OCI-LY7 (cell line): Measurements from ENCODE around the gene ANTXR1. TPM values are rescaled to one million over a fixed set of nuclear protein-coding genes. Genes with fewer than 3 reads are reported as not detected.

Source experiments
- BruUV-seq: library from RNA; stranded (reverse); fragments of 400-500 nt; replicated peaks from 2 replicates; lab custom pipeline; 2021; lab: Mats Ljungman, UMichigan
- CTCF ChIA-PET: fragments of 300-600 bp; sonication (Branson Sonifier 250); formaldehyde crosslinking; loops from one replicate; lab custom pipeline; 2022; ENCODE audit warnings: antibody characterized with exemption; ENCODE audit not compliant: unreplicated experiment; lab: Charles Lee
- POLR2A ChIA-PET: fragments of 300-600 bp; sonication (Branson Sonifier 250); formaldehyde crosslinking; loops from one replicate; lab custom pipeline; 2022; ENCODE audit warnings: antibody characterized with exemption; lab: Charles Lee
- DNase-seq: peaks from one replicate; pipeline ENCODE4 v3.0.0-alpha.2; 2015; ENCODE audit warnings: low spot score
- H2AFZ ChIP-seq: fragments of 200-600 bp; sonication (generic), shearing (Covaris generic); 2 replicates; pipeline ENCODE4 v1.6.1; 2014; ENCODE audit warnings: mild to moderate bottlenecking, antibody characterized with exemption, low read length, moderate library complexity
- H3K27ac ChIP-seq: fragments of 200-600 bp; sonication (generic); 2 replicates; pipeline ENCODE4 v1.5.1; 2014; ENCODE audit warnings: mixed run types, low read depth, mild to moderate bottlenecking, moderate library complexity, low read length, inconsistent platforms; ENCODE audit not compliant: poor library complexity, severe bottlenecking
- H3K36me3 ChIP-seq: fragments of 200-600 bp; sonication (generic); 2 replicates; pipeline ENCODE4 v1.6.1; 2014; ENCODE audit warnings: mild to moderate bottlenecking, antibody characterized with exemption, low read length, moderate library complexity, mixed read lengths; ENCODE audit not compliant: insufficient read depth
- H3K4me1 ChIP-seq: fragments of 200-600 bp; sonication (generic); 2 replicates; pipeline ENCODE4 v1.5.1; 2014; ENCODE audit warnings: mild to moderate bottlenecking, low read length; ENCODE audit not compliant: insufficient read depth, poor library complexity, severe bottlenecking
- H3K4me2 ChIP-seq: fragments of 200-600 bp; sonication (generic); 2 replicates; pipeline ENCODE4 v1.6.1; 2014; ENCODE audit warnings: mild to moderate bottlenecking, low read length
- H3K4me3 ChIP-seq: fragments of 200-600 bp; sonication (generic); 2 replicates; pipeline ENCODE4 v1.5.1; 2014; ENCODE audit warnings: mild to moderate bottlenecking, low read depth, low read length; ENCODE audit not compliant: poor library complexity, severe bottlenecking
- H3K79me2 ChIP-seq: fragments of 200-600 bp; sonication (generic); 2 replicates; pipeline ENCODE4 v1.6.1; 2016; ENCODE audit warnings: low read depth, mild to moderate bottlenecking, low read length, moderate library complexity, mixed read lengths; ENCODE audit not compliant: insufficient read depth
- H3K9me2 ChIP-seq: fragments of 200-600 bp; sonication (generic); 2 replicates; pipeline ENCODE4 v1.6.1; 2016; ENCODE audit warnings: mild to moderate bottlenecking, low read length, mixed read lengths; ENCODE audit not compliant: insufficient read depth
- H3K9me3 ChIP-seq: fragments of 200-600 bp; sonication (generic); 2 replicates; pipeline ENCODE4 v1.6.1; 2014; ENCODE audit warnings: mild to moderate bottlenecking, mixed run types, low read length, mixed read lengths
- H4K20me1 ChIP-seq: fragments of 200-600 bp; sonication (generic); 2 replicates; pipeline ENCODE4 v1.6.1; 2014; ENCODE audit warnings: mild to moderate bottlenecking, antibody characterized with exemption, low read length, moderate library complexity, mixed read lengths; ENCODE audit not compliant: insufficient read depth
- CTCF ChIP-seq: fragments of 200-600 bp; sonication (generic); conservative IDR thresholded peaks from 2 replicates; pipeline ENCODE4 v1.5.1; 2014; ENCODE audit warnings: mild to moderate bottlenecking, antibody characterized with exemption, low read length, moderate library complexity, mixed read lengths
- EZH2phosphoT487 ChIP-seq: fragments of 200-600 bp; sonication (generic); IDR thresholded peaks from 2 replicates; pipeline ENCODE4 v1.6.1; 2018; ENCODE audit warnings: low read depth, borderline replicate concordance, mild to moderate bottlenecking, mixed run types, antibody characterized with exemption, low read length, moderate library complexity, mixed read lengths
- intact Hi-C: fragments of 100-400 bp; cut with micrococcal nuclease; formaldehyde crosslinking; loops from one replicate; pipeline ENCODE4 v1.10.0; 2022; ENCODE audit not compliant: unreplicated experiment
- total RNA-seq, 2 experiments: library from RNA; depleted of rRNA in 1 of 2; stranded (reverse); fragments of >200 nt in 1 of 2; shearing (Covaris generic) in 1 of 2; gene quantifications; 2 replicates each; pipeline ENCODE4 v1.2.3, GENCODE V29; 2014 to 2022

The ANTXR1 gene
- total RNA-seq, 2 experiments from 2014 or later = not detected

GRCh38 chr2:68992341-68992740 lies 20.6 kb upstream of the ANTXR1 start:
- no peak for DNase-seq
- Histone ChIP-seq H2AFZ (no peak overlapping the region), H3K4me3 (no peak overlapping the region), H4K20me1 (no peaks in the 10 kb centered on the region), H3K9me3 (no peaks in the 10 kb centered on the region), H3K27ac (no peak overlapping the region), H3K36me3 (no peaks in the 10 kb centered on the region), H3K4me1 (no peaks in the 10 kb centered on the region), H3K4me2 (no peak overlapping the region), H3K9me2 (no peaks in the 10 kb centered on the region), H3K79me2 (no peaks in the 10 kb centered on the region)
- TF ChIP-seq CTCF = no peak
- TF ChIP-seq EZH2phosphoT487 = no peak
- POLR2A ChIA-PET = no interaction called here
- intact Hi-C loops = no loop called here
- CTCF ChIA-PET = interaction anchor here (0.6 kb wide), 1 partner anchor 400 kb away, joined by 4 read pairs; no protein-coding TSS in a partner anchor
- no TSS peak for BruUV-seq

- ChIA-PET CTCF (interaction anchor here (0.6 kb wide), 1 partner anchor 400 kb away, joined by 4 read pairs; no protein-coding TSS in a partner anchor), POLR2A (interaction anchor here (0.6 kb wide), 1 partner anchor 19 kb away, joined by 3 read pairs; the partner anchor contains the start of gene GKN1)
These were observed 20.0 kb upstream of the ANTXR1 start for GRCh38 chr2:68992933-68993332.

More at GRCh38 chr2:68992933-68993332, 20.0 kb upstream of the ANTXR1 start:
- Histone ChIP-seq H4K20me1 (no peaks in the 10 kb centered on the region), H3K27ac (no peak overlapping the region), H3K4me2 (no peak overlapping the region), H3K9me2 (no peaks in the 10 kb centered on the region), H3K4me1 (no peaks in the 10 kb centered on the region), H3K36me3 (no peaks in the 10 kb centered on the region), H3K4me3 (no peak overlapping the region), H2AFZ (no peak overlapping the region), H3K79me2 (no peaks in the 10 kb centered on the region), H3K9me3 (no peaks in the 10 kb centered on the region)
- no TSS peak for BruUV-seq
- DNase-seq = no peak
- no peak for TF ChIP-seq CTCF
- no peak for TF ChIP-seq EZH2phosphoT487
- intact Hi-C loops = no loop called here
